ENCODE measurements around the gene MYRIP.

- TF ChIP-seq YY1 (IDR thresholded peaks at IDR 0.05; ENCODE audit: insufficient read depth, insufficient read length) (no peak), ZNF274 (IDR thresholded peaks at IDR 0.05; ENCODE audit: low read depth, low read length) (no peak)
These were observed 2.6 kb upstream of the MYRIP start for GRCh38 chr3:39806820-39807219.
